Endothelial cell of umbilical vein (primary cell): ENCODE measurements around the gene LHFPL2. TPM values are rescaled to one million over a fixed set of nuclear protein-coding genes. Genes with fewer than 3 reads are reported as not detected.

Experiments
- BruUV-seq: library from RNA; stranded (reverse); fragments of 400-500 nt; replicated peaks from 2 replicates; lab custom pipeline; 2021; lab: Mats Ljungman, UMichigan
- CTCF ChIA-PET: fragments of 300-600, 350-600 bp; sonication (Branson Sonifier 250); formaldehyde crosslinking; loops from one replicate; lab custom pipeline; 2021; ENCODE audit warnings: antibody characterized with exemption, inconsistent platforms; lab: Charles Lee
- POLR2A ChIA-PET: fragments of 300-600, 350-600 bp; sonication (Branson Sonifier 250); formaldehyde crosslinking; loops from one replicate; lab custom pipeline; 2021; ENCODE audit warnings: antibody characterized with exemption, inconsistent platforms; lab: Charles Lee
- DNase-seq: peaks from one replicate; pipeline ENCODE4 v3.0.0-alpha.2; 2011; ENCODE audit warnings: low read depth, low spot score
- FAIRE-seq: peaks from 2 replicates; lab custom pipeline; 2011; peaks lifted over from hg19 to GRCh38; lab: Jason Lieb, UNC
- H2AFZ ChIP-seq: 2 replicates; pipeline ENCODE4 v1.6.0; 2012; ENCODE audit warnings: low read depth, low read length, control low read depth, inconsistent platforms
- H3K27ac ChIP-seq: 2 replicates; pipeline ENCODE4 v1.5.1; 2011; ENCODE audit warnings: low read depth, mild to moderate bottlenecking, control low read depth, low read length, moderate library complexity; ENCODE audit not compliant: insufficient read depth
- H3K27me3 ChIP-seq, 2 experiments: 2 replicates each; pipeline versions ENCODE4 v1.6.0 to v1.6.1; 2011; ENCODE audit warnings: low read length in 2 of 2, mixed read lengths in 1 of 2; ENCODE audit not compliant: control insufficient read depth in 2 of 2, insufficient read depth in 2 of 2
- H3K36me3 ChIP-seq, 2 experiments: 2 replicates in 1 of 2; 3 replicates in 1 of 2; pipeline ENCODE4 v1.5.1; 2011; ENCODE audit warnings: low read length in 2 of 2, mild to moderate bottlenecking in 1 of 2, moderate library complexity in 1 of 2; ENCODE audit not compliant: control insufficient read depth in 2 of 2, insufficient read depth in 2 of 2; ENCODE audit errors: extremely low read depth in 1 of 2
- H3K4me1 ChIP-seq: 3 replicates; pipeline ENCODE4 v1.5.1; 2011; ENCODE audit warnings: mild to moderate bottlenecking, low read length; ENCODE audit not compliant: control insufficient read depth, insufficient read depth; ENCODE audit errors: extremely low read depth
- H3K4me2 ChIP-seq: 2 replicates; pipeline ENCODE4 v1.6.1; 2011; ENCODE audit warnings: low read length, control low read depth, mixed read lengths; ENCODE audit not compliant: insufficient read depth
- H3K4me3 ChIP-seq, 3 experiments: fragments of 200-600 bp in 1 of 3; sonication (generic), shearing (Covaris generic) in 1 of 3; replicated peaks in 1 of 3; 2 replicates each; pipeline ENCODE4 v1.5.1; 2011 to 2016; ENCODE audit warnings: control low read depth in 3 of 3, low read length in 3 of 3, mild to moderate bottlenecking in 2 of 3, inconsistent platforms in 1 of 3, low read depth in 1 of 3, moderate library complexity in 1 of 3; ENCODE audit not compliant: insufficient read depth in 1 of 3
- H3K79me2 ChIP-seq: 2 replicates; pipeline ENCODE4 v1.6.0; 2012; ENCODE audit warnings: low read length, inconsistent platforms; ENCODE audit not compliant: control insufficient read depth, insufficient read depth
- H3K9ac ChIP-seq: replicated peaks from 2 replicates; pipeline ENCODE3; 2011; ENCODE audit warnings: low read length, control low read depth; ENCODE audit not compliant: insufficient read depth; ENCODE audit errors: extremely low read depth
- H3K9me1 ChIP-seq: replicated peaks from 3 replicates; pipeline ENCODE4 v1.6.0; 2011; ENCODE audit warnings: mild to moderate bottlenecking, low read length; ENCODE audit not compliant: control insufficient read depth, insufficient read depth; ENCODE audit errors: extremely low read depth
- H3K9me3 ChIP-seq: replicated peaks from 2 replicates; pipeline ENCODE4 v1.5.1; 2012; ENCODE audit warnings: low read length, inconsistent platforms; ENCODE audit not compliant: control insufficient read depth, insufficient read depth
- H4K20me1 ChIP-seq: replicated peaks from 2 replicates; pipeline ENCODE3; 2011; ENCODE audit warnings: mild to moderate bottlenecking, low read length; ENCODE audit not compliant: control insufficient read depth, insufficient read depth; ENCODE audit errors: extremely low read depth
- EZH2 ChIP-seq: IDR thresholded peaks from 2 replicates; pipeline ENCODE4 v1.6.1; 2012; ENCODE audit warnings: borderline replicate concordance, low read depth, mild to moderate bottlenecking, moderate library complexity, low read length, inconsistent platforms; ENCODE audit not compliant: severe bottlenecking
- FOS ChIP-seq: IDR thresholded peaks from 2 replicates; pipeline ENCODE4 v1.6.1; 2011; ENCODE audit warnings: mild to moderate bottlenecking, low read length, moderate library complexity, borderline replicate concordance; ENCODE audit not compliant: insufficient read depth
- GATA2 ChIP-seq: IDR thresholded peaks from 2 replicates; pipeline ENCODE4 v1.7.0; 2011; ENCODE audit warnings: low read depth, mild to moderate bottlenecking, moderate library complexity, mixed read lengths, low read length; ENCODE audit not compliant: insufficient read length, insufficient read depth
- JUN ChIP-seq: IDR thresholded peaks from 2 replicates; pipeline ENCODE4 v1.6.1; 2011; ENCODE audit warnings: borderline replicate concordance, low read depth; ENCODE audit not compliant: insufficient read length, insufficient read depth
- MYC ChIP-seq: IDR thresholded peaks from one replicate; pipeline ENCODE4 v1.6.1; 2011; ENCODE audit warnings: mild to moderate bottlenecking, low read depth, low read length
- POLR2A ChIP-seq: IDR thresholded peaks from 2 replicates; pipeline ENCODE4 v1.6.1; 2012; ENCODE audit warnings: low read depth, mild to moderate bottlenecking, control low read depth, low read length
- POLR2AphosphoS5 ChIP-seq: IDR thresholded peaks from 2 replicates; pipeline ENCODE4 v1.6.1; 2012; ENCODE audit warnings: low read depth, mild to moderate bottlenecking, control low read depth, low read length, moderate library complexity; ENCODE audit not compliant: insufficient read depth
- dilution Hi-C: fragments of 300-500 bp; cut with MboI; formaldehyde crosslinking; loops from one replicate; pipeline ENCODE4 v1.15.0; 2019; ENCODE audit warnings: low sequenced_read_pairs; ENCODE audit not compliant: extremely low pct_ligation_motif_present
- intact Hi-C: fragments of 100-400 bp; cut with micrococcal nuclease; formaldehyde crosslinking; loops from one replicate; pipeline ENCODE4 v1.10.0; 2022
- polyA plus RNA-seq, 4 experiments: library from polyadenylated mRNA; depleted of rRNA in 3 of 4; stranded (reverse) in 3 of 4; unstranded in 1 of 4; fragments of >200 nt; gene quantifications; 2 replicates each; pipeline versions ENCODE4 v1.2.1 to v1.2.3, GENCODE V29; 2011 to 2012; ENCODE audit warnings: missing spikeins in 1 of 4
- total RNA-seq: library from RNA; stranded (reverse); gene quantifications from 2 replicates; pipeline ENCODE4 v1.2.3, GENCODE V29; 2021
- TF ChIP-seq, protein P1 (sequence below): IDR thresholded peaks from 2 replicates; pipeline ENCODE4 v1.6.1; 2011; ENCODE audit not compliant: insufficient read depth, insufficient read length
- TF ChIP-seq, protein P2 (sequence below), 2 donors: IDR thresholded peaks; 1 replicate in 1 of 2; 2 replicates in 1 of 2; pipeline ENCODE4 v1.5.1; 2011; ENCODE audit warnings: low read length in 2 of 2, mild to moderate bottlenecking in 2 of 2, moderate library complexity in 2 of 2, control low read depth in 1 of 2, inconsistent platforms in 1 of 2, low read depth in 1 of 2; ENCODE audit not compliant: insufficient read depth in 1 of 2; ENCODE audit errors: extremely low read depth in 1 of 2

LHFPL2 gene
- total and polyA plus RNA-seq, 2 donors (not counting 3 experiments of a cell fraction or from before 2014, with no cell fraction given) = 9.6 to 36.3 TPM

DNA sequence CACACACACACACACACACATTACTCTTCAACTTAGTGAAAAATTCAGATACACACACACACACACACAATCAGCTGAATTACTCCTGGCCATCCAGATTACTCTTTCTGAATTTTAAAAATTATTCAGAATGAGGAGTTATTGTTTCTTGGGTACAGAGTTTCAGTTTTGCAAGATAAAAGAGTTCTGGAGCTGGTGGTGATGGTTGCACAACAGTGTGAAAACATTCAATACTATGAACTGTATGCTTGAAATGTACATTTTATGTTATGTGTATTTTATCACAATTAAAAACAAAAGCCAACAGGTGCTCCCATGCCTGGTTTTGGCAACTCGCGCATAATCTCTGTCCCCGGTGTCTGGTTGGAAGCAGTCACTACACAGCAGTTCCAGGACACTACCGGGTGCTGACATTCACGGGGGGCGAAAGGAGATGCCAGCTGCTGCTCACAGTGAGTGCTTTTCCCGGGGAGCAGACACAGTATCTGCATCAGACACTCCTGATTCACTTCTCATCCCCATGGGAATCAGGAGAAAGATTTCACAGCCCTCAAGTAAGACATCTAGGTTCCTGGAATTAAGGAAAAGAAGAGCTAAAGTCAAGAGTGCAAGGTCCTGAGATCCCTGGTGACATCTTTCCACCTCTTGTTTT is 55.7 kb downstream of the LHFPL2 start:
- H3K9ac ChIP-seq = no peak overlapping the region
- H4K20me1 ChIP-seq = no peaks in the 10 kb centered on the region
- DNase-seq (no peak), FAIRE-seq (no peak)
- H3K4me2 ChIP-seq = no peak overlapping the region
- H3K36me3 ChIP-seq = no peaks in the 10 kb centered on the region
- H3K79me2 ChIP-seq = peaks cover 28% of the 10 kb centered on the region
- no peaks in the 10 kb centered on the region for H3K9me1 ChIP-seq
- H3K9me3 ChIP-seq = no peaks in the 10 kb centered on the region
- intact Hi-C loops = no loop called here
- TF ChIP-seq POLR2A = no peak
- TF ChIP-seq MYC = no peak
- TF ChIP-seq FOS = no peak
- TF ChIP-seq GATA2 = no peak
- H3K27ac ChIP-seq = no peak overlapping the region
- no peak overlapping the region for H2AFZ ChIP-seq
- BruUV-seq = no TSS peak
- H3K27me3 ChIP-seq = no peaks in the 10 kb centered on the region
- H3K4me3 ChIP-seq = no peak overlapping the region
- dilution Hi-C loops = no loop called here
- POLR2A ChIA-PET = no interaction called here
- CTCF ChIA-PET = interaction anchor here (1.1 kb wide), 1 partner anchor 125 kb away, joined by 4 read pairs; no protein-coding TSS in a partner anchor
- peaks cover 56% of the 10 kb centered on the region for H3K4me1 ChIP-seq

DNA sequence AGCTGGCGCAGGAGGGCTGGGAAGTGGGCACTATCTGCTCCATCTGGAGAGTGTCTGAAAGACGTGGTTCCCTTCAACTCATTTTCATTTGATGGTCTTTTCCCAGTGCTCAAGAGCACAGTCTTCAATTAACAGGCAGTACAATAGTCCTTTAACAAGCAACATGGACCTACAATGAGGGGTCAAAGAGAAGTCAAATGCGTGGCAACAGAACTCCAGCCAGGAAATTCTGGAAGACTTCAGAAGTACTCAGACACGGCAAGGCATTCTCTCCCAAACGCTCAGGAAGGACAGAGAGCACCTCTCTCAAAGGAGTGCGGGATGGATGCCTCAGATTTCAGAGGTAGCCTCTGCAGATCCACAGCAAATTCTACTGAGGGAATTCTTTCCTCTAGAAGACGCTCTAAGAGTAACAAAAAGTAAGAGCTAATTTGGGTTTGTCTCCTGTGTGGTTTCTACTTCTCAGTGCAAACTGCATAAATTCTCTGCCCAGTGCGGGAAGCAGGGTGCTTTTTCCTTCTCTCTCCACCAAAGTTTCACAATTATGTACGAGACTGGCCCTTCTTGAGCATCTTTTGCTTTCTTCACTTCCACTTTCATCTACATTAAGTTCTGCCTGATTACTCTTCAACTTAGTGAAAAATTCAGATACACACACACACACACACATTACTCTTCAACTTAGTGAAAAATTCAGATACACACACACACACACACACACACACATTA is 56.4 kb downstream of the LHFPL2 start:
- peaks cover 52% of the 10 kb centered on the region for H3K4me1 ChIP-seq
- peak; percentile 15 for FAIRE-seq
- H3K9ac ChIP-seq = peak overlapping the region; percentile 15
- dilution Hi-C loops = no loop called here
- H3K27ac ChIP-seq = peak overlapping the region; percentile 62
- BruUV-seq = no TSS peak
- no peaks in the 10 kb centered on the region for H3K36me3 ChIP-seq
- H3K9me1 ChIP-seq = no peaks in the 10 kb centered on the region
- intact Hi-C loops = loop anchor here (1.0 kb wide), 1 partner anchor 25 kb away; no protein-coding TSS in a partner anchor
- H3K4me3 ChIP-seq = no peak overlapping the region
- CTCF ChIA-PET = no interaction called here
- H3K9me3 ChIP-seq = no peaks in the 10 kb centered on the region
- POLR2A ChIA-PET = no interaction called here
- no peak for TF ChIP-seq POLR2AphosphoS5
- TF ChIP-seq GATA2 = no peak
- TF ChIP-seq, protein P1, sequence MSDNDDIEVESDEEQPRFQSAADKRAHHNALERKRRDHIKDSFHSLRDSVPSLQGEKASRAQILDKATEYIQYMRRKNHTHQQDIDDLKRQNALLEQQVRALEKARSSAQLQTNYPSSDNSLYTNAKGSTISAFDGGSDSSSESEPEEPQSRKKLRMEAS = no peak
- no peak for TF ChIP-seq FOS
- TF ChIP-seq EZH2 = no peak
- TF ChIP-seq MYC = no peak
- no peak for TF ChIP-seq POLR2A
- TF ChIP-seq JUN = no peak
- TF ChIP-seq, protein P2, sequence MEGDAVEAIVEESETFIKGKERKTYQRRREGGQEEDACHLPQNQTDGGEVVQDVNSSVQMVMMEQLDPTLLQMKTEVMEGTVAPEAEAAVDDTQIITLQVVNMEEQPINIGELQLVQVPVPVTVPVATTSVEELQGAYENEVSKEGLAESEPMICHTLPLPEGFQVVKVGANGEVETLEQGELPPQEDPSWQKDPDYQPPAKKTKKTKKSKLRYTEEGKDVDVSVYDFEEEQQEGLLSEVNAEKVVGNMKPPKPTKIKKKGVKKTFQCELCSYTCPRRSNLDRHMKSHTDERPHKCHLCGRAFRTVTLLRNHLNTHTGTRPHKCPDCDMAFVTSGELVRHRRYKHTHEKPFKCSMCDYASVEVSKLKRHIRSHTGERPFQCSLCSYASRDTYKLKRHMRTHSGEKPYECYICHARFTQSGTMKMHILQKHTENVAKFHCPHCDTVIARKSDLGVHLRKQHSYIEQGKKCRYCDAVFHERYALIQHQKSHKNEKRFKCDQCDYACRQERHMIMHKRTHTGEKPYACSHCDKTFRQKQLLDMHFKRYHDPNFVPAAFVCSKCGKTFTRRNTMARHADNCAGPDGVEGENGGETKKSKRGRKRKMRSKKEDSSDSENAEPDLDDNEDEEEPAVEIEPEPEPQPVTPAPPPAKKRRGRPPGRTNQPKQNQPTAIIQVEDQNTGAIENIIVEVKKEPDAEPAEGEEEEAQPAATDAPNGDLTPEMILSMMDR (IDR thresholded peaks at IDR 0.05; ENCODE audit: extremely low read depth in 1 of 2, insufficient read depth in 1 of 2, low read depth in 1 of 2, low read length in 2 of 2) = no peak
- peaks cover 28% of the 10 kb centered on the region for H3K79me2 ChIP-seq
- no peaks in the 10 kb centered on the region for H4K20me1 ChIP-seq
- no peak overlapping the region for H3K4me2 ChIP-seq
- H2AFZ ChIP-seq = no peak overlapping the region
- DNase-seq = peak; percentile 56
- H3K27me3 ChIP-seq = no peaks in the 10 kb centered on the region
